Chondrocyte (in vitro differentiated cells): Measurements from ENCODE around the gene C13orf42. TPM values are rescaled to one million over a fixed set of nuclear protein-coding genes. Genes with fewer than 3 reads are reported as not detected.

Experiments
- DNase-seq: peaks from one replicate; pipeline ENCODE4 v3.0.0; 2021; ENCODE audit warnings: mixed read lengths, low spot score
- H3K27ac Mint-ChIP-seq: one replicate; pipeline ENCODE4 v1.8.0; 2021; ENCODE audit warnings: mild to moderate bottlenecking, moderate library complexity, mixed read lengths; ENCODE audit not compliant: unreplicated experiment
- H3K27me3 Mint-ChIP-seq: 2 replicates; pipeline ENCODE4 v1.8.0; 2021; ENCODE audit warnings: low read depth, mixed read lengths
- H3K36me3 Mint-ChIP-seq: 2 replicates; pipeline ENCODE4 v1.8.0; 2021; ENCODE audit warnings: low read depth, mixed read lengths
- H3K4me1 Mint-ChIP-seq: 2 replicates; pipeline ENCODE4 v1.8.0; 2021; ENCODE audit warnings: low read depth, mild to moderate bottlenecking, mixed read lengths
- H3K4me3 Mint-ChIP-seq: one replicate; pipeline ENCODE4 v1.8.0; 2021; ENCODE audit warnings: mild to moderate bottlenecking, moderate library complexity, mixed read lengths; ENCODE audit not compliant: unreplicated experiment
- H3K9me3 Mint-ChIP-seq: 2 replicates; pipeline ENCODE4 v1.8.0; 2021; ENCODE audit warnings: low read depth, mixed read lengths
- CTCF ChIP-seq: fragments of 200-600 bp; sonication (generic); IDR thresholded peaks from 2 replicates; pipeline ENCODE4 v1.5.0; 2021; ENCODE audit warnings: antibody characterized with exemption, mild to moderate bottlenecking, moderate library complexity
- total RNA-seq: library from RNA; stranded (reverse); gene quantifications from 3 replicates; pipeline ENCODE4 v1.2.1, GENCODE V29; 2021

Gene C13orf42
- total RNA-seq, 1 donor from 2014 or later = not detected

DNA sequence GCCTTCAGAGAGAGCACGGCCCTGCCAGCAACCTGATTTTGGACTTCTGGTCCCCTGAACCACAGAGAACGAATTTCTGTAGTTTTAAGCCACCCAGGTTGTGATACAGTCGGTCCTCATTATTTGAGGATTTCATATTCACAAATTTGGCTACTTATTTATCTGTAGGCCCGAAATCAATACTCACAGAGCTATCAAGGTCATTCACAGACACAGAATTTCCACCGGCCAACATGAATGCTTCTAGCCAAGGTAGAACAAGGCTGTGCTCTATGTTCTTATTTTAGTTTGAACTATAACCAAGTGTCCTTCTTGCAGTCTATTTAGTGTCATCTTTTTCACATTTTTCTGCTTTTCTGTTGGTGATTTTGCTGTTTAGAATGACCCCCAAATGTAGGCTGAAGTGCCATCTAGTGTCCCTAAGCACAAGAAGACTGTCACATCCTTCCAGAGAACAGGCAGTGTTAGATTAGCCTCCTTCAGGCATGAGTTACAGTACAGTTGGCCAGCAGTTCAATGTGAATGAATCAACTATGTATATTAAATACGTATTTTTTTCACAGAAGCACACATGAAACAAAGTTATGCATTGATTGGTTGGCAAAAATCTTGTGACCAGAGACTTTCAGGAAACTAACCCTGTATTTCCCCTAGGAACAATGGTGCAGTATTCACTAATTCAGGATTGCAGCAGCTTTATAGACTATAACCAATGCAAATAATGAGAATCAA, 63.5 kb downstream of the C13orf42 start:
- Mint-ChIP-seq H3K36me3 (no peaks in the 10 kb centered on the region), H3K9me3 (no peaks in the 10 kb centered on the region), H3K27ac (no peak overlapping the region), H3K4me1 (peaks cover 25% of the 10 kb centered on the region), H3K4me3 (no peak overlapping the region), H3K27me3 (no peaks in the 10 kb centered on the region)
- no peak for DNase-seq
- TF ChIP-seq CTCF = peak; percentile 18

DNA sequence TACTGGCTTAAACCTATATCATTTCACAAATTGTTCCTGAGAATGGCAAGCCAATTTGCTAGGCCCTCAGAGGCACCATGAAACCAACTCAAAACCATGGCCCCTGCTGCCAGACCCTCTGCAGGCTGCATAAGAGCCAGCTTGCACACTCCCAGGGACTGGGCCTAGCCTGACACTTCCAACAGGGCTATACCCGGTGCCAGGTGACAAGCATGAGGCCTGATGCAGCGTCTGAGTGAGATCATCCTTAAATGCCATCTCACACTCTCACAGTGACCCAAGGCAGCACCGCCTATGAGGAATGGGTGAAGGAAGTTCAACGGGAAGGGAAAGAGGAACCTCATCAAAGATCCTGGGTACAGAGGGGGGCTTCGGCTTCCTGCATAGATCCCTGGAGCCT, 65.6 kb downstream of the C13orf42 start:
- Mint-ChIP-seq H3K4me3 (no peak overlapping the region), H3K9me3 (no peaks in the 10 kb centered on the region), H3K36me3 (no peaks in the 10 kb centered on the region), H3K27me3 (no peaks in the 10 kb centered on the region), H3K27ac (no peak overlapping the region), H3K4me1 (peaks cover 3% of the 10 kb centered on the region)
- no peak for DNase-seq
- TF ChIP-seq CTCF = no peak

GRCh38 chr13:51044023-51044665, 66.9 kb downstream of the C13orf42 start:
- peaks cover 5% of the 10 kb centered on the region for H3K27me3 Mint-ChIP-seq
- no peak for TF ChIP-seq CTCF
- no peaks in the 10 kb centered on the region for H3K36me3 Mint-ChIP-seq

DNA sequence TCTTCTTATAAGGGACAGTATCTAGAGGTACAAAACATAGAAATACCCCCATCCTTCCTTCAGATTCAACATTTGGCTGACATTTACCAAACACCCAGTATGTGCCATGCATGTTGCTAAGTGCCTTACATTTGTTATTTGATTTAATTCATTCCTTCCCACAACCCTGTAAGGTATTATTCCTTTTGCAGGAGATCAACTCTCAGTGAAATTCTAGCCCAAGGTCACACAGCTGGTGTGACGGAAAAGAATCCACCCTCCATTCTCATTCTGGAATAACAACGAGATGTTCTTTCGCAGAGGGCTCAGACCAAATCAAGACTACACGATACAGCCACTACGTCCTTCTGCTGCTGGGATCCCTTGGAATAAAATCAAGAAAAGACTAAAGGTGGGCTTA, 67.8 kb downstream of the C13orf42 start:
- H3K4me3 Mint-ChIP-seq = no peak overlapping the region
- H3K27me3 Mint-ChIP-seq = peaks cover 5% of the 10 kb centered on the region
- no peaks in the 10 kb centered on the region for H3K36me3 Mint-ChIP-seq
- no peak for DNase-seq
- no peak overlapping the region for H3K27ac Mint-ChIP-seq
- H3K4me1 Mint-ChIP-seq = no peaks in the 10 kb centered on the region
- no peak for TF ChIP-seq CTCF
- no peaks in the 10 kb centered on the region for H3K9me3 Mint-ChIP-seq

More at GRCh38 chr13:51044023-51044665, 66.9 kb downstream of the C13orf42 start:
- Mint-ChIP-seq H3K4me3 (no peak overlapping the region), H3K4me1 (no peaks in the 10 kb centered on the region), H3K9me3 (no peaks in the 10 kb centered on the region), H3K27ac (no peak overlapping the region)
- no peak for DNase-seq

GRCh38 chr13:51041710-51042109, 69.4 kb downstream of the C13orf42 start:
- H3K27ac Mint-ChIP-seq = no peak overlapping the region
- TF ChIP-seq CTCF = no peak
- no peaks in the 10 kb centered on the region for H3K9me3 Mint-ChIP-seq
- H3K4me1 Mint-ChIP-seq = no peaks in the 10 kb centered on the region
- H3K36me3 Mint-ChIP-seq = no peaks in the 10 kb centered on the region
- no peak for DNase-seq
- no peak overlapping the region for H3K4me3 Mint-ChIP-seq
- H3K27me3 Mint-ChIP-seq = peaks cover 5% of the 10 kb centered on the region
